ENCODE measurements around the gene CLASRP.

- TF ChIP-seq POLR2AphosphoS5 (IDR thresholded peaks at IDR 0.05) = no peak
- TF ChIP-seq EZH2 (IDR thresholded peaks at IDR 0.05; ENCODE audit: borderline replicate concordance, insufficient read depth, low read length, poor library complexity, severe bottlenecking) = no peak
- TF ChIP-seq CTCF (IDR thresholded peaks at IDR 0.05; ENCODE audit: poor library complexity, severe bottlenecking) = no peak
- TF ChIP-seq TAF1 (IDR thresholded peaks at IDR 0.05; ENCODE audit: low read depth) = no peak
- TF ChIP-seq REST (IDR thresholded peaks at IDR 0.05; ENCODE audit: borderline replicate concordance) = no peak
- TF ChIP-seq SMC3 (conservative IDR thresholded peaks at IDR 0.05; ENCODE audit: poor library complexity) = no peak
- no peak for TF ChIP-seq EP300 (conservative IDR thresholded peaks at IDR 0.05; ENCODE audit: poor library complexity, severe bottlenecking)
- no peak for TF ChIP-seq MXI1 (conservative IDR thresholded peaks at IDR 0.05; ENCODE audit: poor library complexity, severe bottlenecking)
- TF ChIP-seq RAD21 (conservative IDR thresholded peaks at IDR 0.05) = no peak
Observed at GRCh38 chr19:45070861-45071544, 32.2 kb downstream of the CLASRP start.
